ENCODE results near the gene PCNX1. TPM values are rescaled to one million over a fixed set of nuclear protein-coding genes. Genes with fewer than 3 reads are reported as not detected.

The PCNX1 gene
- total RNA-seq, 1 experiment from 2014 or later: 48.0 TPM

- no peaks in the 10 kb centered on the region for H3K27me3 Mint-ChIP-seq (ENCODE audit: low read depth)
- H3K27me3 ChIP-seq (ENCODE audit: insufficient read depth, low read length): no peaks in the 10 kb centered on the region
- no peak overlapping the region for H3K4ac ChIP-seq (ENCODE audit: low read depth, low read length)
- no peaks in the 10 kb centered on the region for H3K23me2 ChIP-seq (ENCODE audit: insufficient read length, low read depth, low read length, poor library complexity, severe bottlenecking)
- H3K23ac ChIP-seq (ENCODE audit: insufficient read length, low read depth, low read length): no peak overlapping the region
- no peak overlapping the region for H2BK120ac ChIP-seq (ENCODE audit: low read depth, low read length, poor library complexity, severe bottlenecking)
- H2AFZ ChIP-seq (ENCODE audit: low read length): no peak overlapping the region
- H3K9me3 Mint-ChIP-seq: no peaks in the 10 kb centered on the region
- no peak overlapping the region for H3K9ac ChIP-seq (ENCODE audit: extremely low read depth, insufficient read length, low read length)
- H3K27ac ChIP-seq (ENCODE audit: insufficient read length, low read depth, low read length): no peak overlapping the region
- H3K4me1 Mint-ChIP-seq: peaks cover 13 to 14% of the 10 kb centered on the region in 2 experiments
- no peak overlapping the region for H2BK20ac ChIP-seq (ENCODE audit: low read depth, low read length, poor library complexity, severe bottlenecking)
- no CpG with 5 or more reads among the region's 13 CpGs for WGBS (ENCODE audit: extremely low coverage, insufficient read length, low lambda C conversion rate)
- no peak overlapping the region for H4K91ac ChIP-seq (ENCODE audit: insufficient read length, low read depth, low read length)
- no peak overlapping the region for H4K8ac ChIP-seq (replicated peaks; ENCODE audit: insufficient read length, low read depth, low read length)
- H2AK5ac ChIP-seq (ENCODE audit: insufficient read length, low read length): no peak overlapping the region
- no peak overlapping the region for H3K56ac ChIP-seq (ENCODE audit: insufficient read length, low read depth, low read length)
- no peak overlapping the region for H3K14ac ChIP-seq (ENCODE audit: insufficient read depth, low read length)
- H2BK15ac ChIP-seq (ENCODE audit: low read depth, low read length): no peak overlapping the region
- H3T11ph ChIP-seq (ENCODE audit: low read length): no peak overlapping the region
- H3K4me3 Mint-ChIP-seq: no peak overlapping the region
- no peaks in the 10 kb centered on the region for H3K79me1 ChIP-seq (ENCODE audit: insufficient read depth, low read depth, low read length, poor library complexity, severe bottlenecking)
- no peaks in the 10 kb centered on the region for H4K20me1 ChIP-seq (ENCODE audit: control insufficient read depth, insufficient read depth, insufficient read length)
- H2BK5ac ChIP-seq (ENCODE audit: insufficient read length, low read length): no peak overlapping the region
- no peak for TF ChIP-seq CTCF (conservative IDR thresholded peaks at IDR 0.05)
- H2BK12ac ChIP-seq (ENCODE audit: insufficient read length, low read depth, low read length): no peak overlapping the region
- DNase-seq: no peak
- H3K18ac ChIP-seq (ENCODE audit: insufficient read length, low read depth, low read length): no peak overlapping the region
- no peaks in the 10 kb centered on the region for H3K36me3 Mint-ChIP-seq (ENCODE audit: insufficient read depth in 1 of 3, low read depth in 3 of 3)
- no peaks in the 10 kb centered on the region for H3K79me2 ChIP-seq (ENCODE audit: insufficient read depth, low read length)
- H3K4me2 ChIP-seq (ENCODE audit: insufficient read depth, insufficient read length, low read length): no peak overlapping the region
- H3K27ac Mint-ChIP-seq: no peak overlapping the region
- H3K4me1 ChIP-seq (ENCODE audit: insufficient read depth, low read length): no peaks in the 10 kb centered on the region
- no peaks in the 10 kb centered on the region for H3K9me3 ChIP-seq (ENCODE audit: control insufficient read depth, low read depth, low read length)
- H4K5ac ChIP-seq (ENCODE audit: insufficient read length, low read depth, low read length): no peak overlapping the region
Measured at GRCh38 chr14:70893062-70893845, 14.0 kb upstream of the PCNX1 start.

Data from H9 (cell line).